ENCODE data around the gene SLC24A3. TPM values are rescaled to one million over a fixed set of nuclear protein-coding genes. Genes with fewer than 3 reads are reported as not detected.

Gene SLC24A3
- total and polyA plus RNA-seq, 2 of the 13 experiments (the other 11 are each of a cell fraction or from before 2014, with no cell fraction given) = not detected

- TF ChIP-seq MXI1 (IDR thresholded peaks at IDR 0.05; ENCODE audit: borderline replicate concordance, low read depth, low read length) (no peak), ZNF768 (CRISPR knock-in tag; IDR thresholded peaks at IDR 0.05) (no peak), ZNF678 (CRISPR knock-in tag; IDR thresholded peaks at IDR 0.05) (no peak), MLX (CRISPR knock-in tag; IDR thresholded peaks at IDR 0.05) (no peak), SOX6 (IDR thresholded peaks at IDR 0.05) (no peak), SOX6 (CRISPR knock-in tag; IDR thresholded peaks at IDR 0.05) (peak; percentile 72), ZNF253 (CRISPR knock-in tag; IDR thresholded peaks at IDR 0.05; ENCODE audit: borderline replicate concordance) (no peak), ZNF510 (CRISPR knock-in tag; IDR thresholded peaks at IDR 0.05; ENCODE audit: low read depth) (no peak), ZNF512B (CRISPR knock-in tag; IDR thresholded peaks at IDR 0.05; ENCODE audit: borderline replicate concordance) (no peak), IKZF5 (CRISPR knock-in tag; IDR thresholded peaks at IDR 0.05) (no peak), PLRG1 (conservative IDR thresholded peaks at IDR 0.05) (no peak), ZNF567 (CRISPR knock-in tag; IDR thresholded peaks at IDR 0.05; ENCODE audit: borderline replicate concordance) (no peak), ZFYVE20 (CRISPR knock-in tag; IDR thresholded peaks at IDR 0.05; ENCODE audit: borderline replicate concordance, low read depth) (no peak), GABPB1 (CRISPR knock-in tag; IDR thresholded peaks at IDR 0.05) (no peak), SIN3B (IDR thresholded peaks at IDR 0.05; ENCODE audit: low read length) (no peak), ZNF430 (CRISPR knock-in tag; IDR thresholded peaks at IDR 0.05) (no peak), MBNL3 (CRISPR knock-in tag; conservative IDR thresholded peaks at IDR 0.05) (no peak), RBAK (CRISPR knock-in tag; IDR thresholded peaks at IDR 0.05) (no peak), ZMYM2 (CRISPR knock-in tag; IDR thresholded peaks at IDR 0.05) (no peak), ADNP (CRISPR knock-in tag; IDR thresholded peaks at IDR 0.05) (no peak), CREBL2 (CRISPR knock-in tag; IDR thresholded peaks at IDR 0.05; ENCODE audit: borderline replicate concordance) (no peak), ZNF326 (CRISPR knock-in tag; IDR thresholded peaks at IDR 0.05; ENCODE audit: borderline replicate concordance) (no peak), MLXIP (CRISPR knock-in tag; IDR thresholded peaks at IDR 0.05; ENCODE audit: borderline replicate concordance) (no peak), ZNF546 (CRISPR knock-in tag; conservative IDR thresholded peaks at IDR 0.05) (no peak), HNRNPLL (IDR thresholded peaks at IDR 0.05; ENCODE audit: low read depth, low read length, poor library complexity, severe bottlenecking) (no peak), HDAC6 (IDR thresholded peaks at IDR 0.05; ENCODE audit: low read depth, low read length) (no peak)
These were observed 408.0 kb downstream of the SLC24A3 start (continued) for GRCh38 chr20:19620446-19620845.
